GM18873 (cell line): ENCODE measurements around the gene SPAG8.

Source experiments
- ATAC-seq: cut with Tn5 transposase; IDR thresholded peaks from one replicate; pipeline ENCODE4 v1.9.1; 2021; ENCODE audit warnings: mild to moderate bottlenecking, moderate library complexity, moderate number of reproducible peaks; ENCODE audit not compliant: unreplicated experiment, low FRiP score

The SPAG8 gene

GRCh38 chr9:35781066-35781465 is 31.0 kb downstream of the SPAG8 start:
- no peak for ATAC-seq

GRCh38 chr9:35778496-35778895 is 33.6 kb downstream of the SPAG8 start:
- ATAC-seq: no peak

- no peak for ATAC-seq
Observed at GRCh38 chr9:35776018-35776417, 36.0 kb downstream of the SPAG8 start.

- no peak for ATAC-seq
Observed at GRCh38 chr9:35774907-35775635, 37.0 kb downstream of the SPAG8 start.

GRCh38 chr9:35771943-35772342 is 40.1 kb downstream of the SPAG8 start:
- no peak for ATAC-seq

GRCh38 chr9:35771534-35771933 is 40.5 kb downstream of the SPAG8 start:
- no peak for ATAC-seq

- no peak for ATAC-seq
Observed at GRCh38 chr9:35771075-35771433, 41.0 kb downstream of the SPAG8 start.

- no peak for ATAC-seq
Observed at GRCh38 chr9:35769763-35770162, 42.3 kb downstream of the SPAG8 start.

- ATAC-seq: no peak
Observed at GRCh38 chr9:35767458-35767857, 44.6 kb downstream of the SPAG8 start.

- no peak for ATAC-seq
Observed at GRCh38 chr9:35766997-35767396, 45.1 kb downstream of the SPAG8 start.

GRCh38 chr9:35763803-35764202 is 48.3 kb downstream of the SPAG8 start:
- no peak for ATAC-seq

- no peak for ATAC-seq
Observed at GRCh38 chr9:35763181-35763580, 48.9 kb downstream of the SPAG8 start.

GRCh38 chr9:35760651-35761050 is 51.4 kb downstream of the SPAG8 start:
- ATAC-seq: no peak

- no peak for ATAC-seq
Observed at GRCh38 chr9:35759795-35760194, 52.3 kb downstream of the SPAG8 start.
